Measurements from ENCODE around the gene BLM. TPM values are rescaled to one million over a fixed set of nuclear protein-coding genes. Genes with fewer than 3 reads are reported as not detected.

Gene BLM
- total RNA-seq, 1 donor from 2014 or later: 3.7 TPM

GRCh38 chr15:90683371-90683770 is 33.8 kb upstream of the BLM start:
- FAIRE-seq (no peak), DNase-seq (ENCODE audit: low read depth) (no peak)
- Mint-ChIP-seq H3K4me3 (ENCODE audit: unreplicated experiment) (no peak overlapping the region), H3K4me1 (ENCODE audit: low read depth, unreplicated experiment) (peaks cover 6% of the 10 kb centered on the region), H3K36me3 (ENCODE audit: low read depth, unreplicated experiment) (no peaks in the 10 kb centered on the region), H3K9me3 (ENCODE audit: unreplicated experiment) (no peaks in the 10 kb centered on the region), H3K27me3 (ENCODE audit: low read depth, unreplicated experiment) (peaks cover 7% of the 10 kb centered on the region), H3K27ac (ENCODE audit: unreplicated experiment) (no peak overlapping the region)
- Histone ChIP-seq H3K27me3 (ENCODE audit: insufficient read depth, low read length) (no peaks in the 10 kb centered on the region), H3K4me3 (ENCODE audit: insufficient read depth, low read depth, low read length) (no peak overlapping the region), H3K4me2 (ENCODE audit: low read length) (no peak overlapping the region), H3K27ac (ENCODE audit: low read depth, low read length) (no peak overlapping the region), H4K20me1 (ENCODE audit: insufficient read depth, low read length) (no peaks in the 10 kb centered on the region), H3K9me3 (ENCODE audit: insufficient read depth, low read depth, low read length) (no peaks in the 10 kb centered on the region), H3K79me2 (ENCODE audit: insufficient read depth, low read length) (no peaks in the 10 kb centered on the region), H3K9ac (ENCODE audit: low read length) (no peak overlapping the region), H3K36me3 (ENCODE audit: insufficient read depth, low read length) (no peaks in the 10 kb centered on the region), H3K4me1 (ENCODE audit: insufficient read depth, low read length) (peaks cover 19% of the 10 kb centered on the region), H2AFZ (ENCODE audit: low read depth, low read length) (no peak overlapping the region)
- TF ChIP-seq EZH2 (IDR thresholded peaks at IDR 0.05; ENCODE audit: insufficient read depth, low read length) (no peak), CTCF (IDR thresholded peaks at IDR 0.05; ENCODE audit: insufficient read depth, low read depth, low read length) (no peak)

GRCh38 chr15:90683876-90684275 is 33.3 kb upstream of the BLM start:
- Mint-ChIP-seq H3K4me1 (ENCODE audit: low read depth, unreplicated experiment) (peaks cover 6% of the 10 kb centered on the region), H3K27me3 (ENCODE audit: low read depth, unreplicated experiment) (peaks cover 6% of the 10 kb centered on the region), H3K4me3 (ENCODE audit: unreplicated experiment) (no peak overlapping the region), H3K36me3 (ENCODE audit: low read depth, unreplicated experiment) (no peaks in the 10 kb centered on the region), H3K9me3 (ENCODE audit: unreplicated experiment) (no peaks in the 10 kb centered on the region), H3K27ac (ENCODE audit: unreplicated experiment) (no peak overlapping the region)
- TF ChIP-seq EZH2 (IDR thresholded peaks at IDR 0.05; ENCODE audit: insufficient read depth, low read length) (no peak), CTCF (IDR thresholded peaks at IDR 0.05; ENCODE audit: insufficient read depth, low read depth, low read length) (no peak)
- Histone ChIP-seq H3K79me2 (ENCODE audit: insufficient read depth, low read length) (no peaks in the 10 kb centered on the region), H3K27me3 (ENCODE audit: insufficient read depth, low read length) (no peaks in the 10 kb centered on the region), H3K4me1 (ENCODE audit: insufficient read depth, low read length) (peaks cover 19% of the 10 kb centered on the region), H3K36me3 (ENCODE audit: insufficient read depth, low read length) (no peaks in the 10 kb centered on the region), H3K9me3 (ENCODE audit: insufficient read depth, low read depth, low read length) (no peaks in the 10 kb centered on the region), H4K20me1 (ENCODE audit: insufficient read depth, low read length) (no peaks in the 10 kb centered on the region), H3K4me3 (ENCODE audit: insufficient read depth, low read depth, low read length) (no peak overlapping the region), H3K27ac (ENCODE audit: low read depth, low read length) (no peak overlapping the region), H3K9ac (ENCODE audit: low read length) (no peak overlapping the region), H2AFZ (ENCODE audit: low read depth, low read length) (no peak overlapping the region), H3K4me2 (ENCODE audit: low read length) (no peak overlapping the region)
- DNase-seq (ENCODE audit: low read depth) (peak; percentile 33), FAIRE-seq (no peak)

GRCh38 chr15:90684281-90684680 is 32.9 kb upstream of the BLM start:
- Mint-ChIP-seq H3K27ac (ENCODE audit: unreplicated experiment) (no peak overlapping the region), H3K9me3 (ENCODE audit: unreplicated experiment) (no peaks in the 10 kb centered on the region), H3K4me1 (ENCODE audit: low read depth, unreplicated experiment) (peaks cover 6% of the 10 kb centered on the region), H3K36me3 (ENCODE audit: low read depth, unreplicated experiment) (no peaks in the 10 kb centered on the region), H3K4me3 (ENCODE audit: unreplicated experiment) (no peak overlapping the region), H3K27me3 (ENCODE audit: low read depth, unreplicated experiment) (peaks cover 6% of the 10 kb centered on the region)
- no peaks in the 10 kb centered on the region for H3K36me3 ChIP-seq (ENCODE audit: insufficient read depth, low read length)
- H3K9me3 ChIP-seq (ENCODE audit: insufficient read depth, low read depth, low read length): no peaks in the 10 kb centered on the region
- H2AFZ ChIP-seq (ENCODE audit: low read depth, low read length): no peak overlapping the region
- DNase-seq (ENCODE audit: low read depth) (no peak), FAIRE-seq (no peak)
- TF ChIP-seq EZH2 (IDR thresholded peaks at IDR 0.05; ENCODE audit: insufficient read depth, low read length): no peak
- TF ChIP-seq CTCF (IDR thresholded peaks at IDR 0.05; ENCODE audit: insufficient read depth, low read depth, low read length): no peak
- no peak overlapping the region for H3K27ac ChIP-seq (ENCODE audit: low read depth, low read length)
- peaks cover 19% of the 10 kb centered on the region for H3K4me1 ChIP-seq (ENCODE audit: insufficient read depth, low read length)
- H3K4me2 ChIP-seq (ENCODE audit: low read length): no peak overlapping the region
- H3K4me3 ChIP-seq (ENCODE audit: insufficient read depth, low read depth, low read length): no peak overlapping the region
- no peaks in the 10 kb centered on the region for H4K20me1 ChIP-seq (ENCODE audit: insufficient read depth, low read length)
- H3K27me3 ChIP-seq (ENCODE audit: insufficient read depth, low read length): no peaks in the 10 kb centered on the region
- H3K79me2 ChIP-seq (ENCODE audit: insufficient read depth, low read length): no peaks in the 10 kb centered on the region
- H3K9ac ChIP-seq (ENCODE audit: low read length): no peak overlapping the region

Measured in astrocyte (in vitro differentiated cells and primary cell).